ENCODE measurements around the gene KHNYN.
"Not testable (repeated sequence)": the region's sequence is repeated elsewhere in the genome, so short reads cannot be mapped to it uniquely, and the experiment has no call there.

KHNYN gene

GRCh38 chr14:24481622-24482324 lies 52.0 kb downstream of the KHNYN start:
- DNase-seq: peak; percentile 33 to 55

GRCh38 chr14:24482699-24483303 lies 53.0 kb downstream of the KHNYN start:
- not testable (repeated sequence) for DNase-seq

- DNase-seq: no peak
Observed at GRCh38 chr14:24483604-24484252, 54.0 kb downstream of the KHNYN start.

Measured in stimulated activated CD4-positive, alpha-beta T cell treated with anti-CD3 and anti-CD28 coated beads, Interleukin-2, amount 100 ng/mL, for 48 hours (primary cell).